Stimulated activated CD8-positive, alpha-beta memory T cell treated with anti-CD3 and anti-CD28 coated beads, Interleukin-12 subunit alpha, Interleukin-12 subunit beta, amount 100 ng/mL, for 24 hours (primary cell): Measurements from ENCODE around the gene PRCP.
"Not testable (repeated sequence)": the region's sequence is repeated elsewhere in the genome, so short reads cannot be mapped to it uniquely, and the experiment has no call there.

Experiments
- DNase-seq: peaks from one replicate; pipeline ENCODE4 v3.0.0-alpha.2; 2020; ENCODE audit errors: extremely low read depth

Gene PRCP

DNA sequence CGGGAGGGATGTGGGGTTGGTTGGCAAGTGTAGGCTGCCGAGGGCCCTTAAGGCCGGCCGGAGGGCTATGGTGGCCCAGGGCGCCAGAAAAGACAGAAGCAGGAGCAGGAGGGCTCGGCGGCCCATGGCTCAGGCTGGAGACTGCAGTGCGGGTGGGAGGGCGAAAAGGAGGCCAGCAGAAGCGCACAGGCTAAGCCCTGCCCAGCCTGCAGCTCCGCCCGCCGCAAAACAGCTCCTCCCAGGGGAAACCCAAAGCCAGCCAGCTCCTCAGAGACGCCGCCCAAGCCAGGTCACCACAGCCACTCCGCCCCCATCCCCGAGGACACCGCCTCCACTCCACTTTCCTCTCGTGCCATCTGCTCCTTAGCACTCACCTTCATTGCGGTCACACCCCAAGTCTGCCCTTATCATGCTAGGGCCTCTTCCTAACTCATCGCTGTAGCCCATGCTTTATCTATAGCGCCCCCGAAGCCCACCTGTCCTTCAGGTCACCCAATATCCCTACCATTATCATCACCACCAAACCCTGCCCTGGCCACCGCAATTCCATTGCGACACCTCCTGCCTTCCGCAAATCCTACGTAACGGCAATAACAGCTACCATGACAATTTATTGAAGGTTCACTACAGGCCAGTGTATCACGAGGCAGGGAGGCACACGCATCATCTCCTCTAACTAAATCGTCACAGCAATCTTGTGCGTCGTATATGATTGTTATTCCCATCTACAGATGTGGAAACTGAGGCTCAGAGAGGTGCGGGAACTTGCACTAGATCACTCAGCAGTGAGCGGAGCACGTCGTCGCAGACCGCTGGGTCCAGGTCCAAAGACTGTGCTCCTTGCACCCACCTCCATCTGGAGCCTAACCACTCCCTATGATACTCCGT, at the start of gene PRCP:
TSS of gene PRCP (minus strand) at position 154 of the 888 bp plus-strand sequence. CDS start at position 126, 28 bp downstream.
- DNase-seq = peak; percentile 83

GRCh38 chr11:82949352-82949751, 49.1 kb upstream of the PRCP start:
- DNase-seq = no peak

DNA sequence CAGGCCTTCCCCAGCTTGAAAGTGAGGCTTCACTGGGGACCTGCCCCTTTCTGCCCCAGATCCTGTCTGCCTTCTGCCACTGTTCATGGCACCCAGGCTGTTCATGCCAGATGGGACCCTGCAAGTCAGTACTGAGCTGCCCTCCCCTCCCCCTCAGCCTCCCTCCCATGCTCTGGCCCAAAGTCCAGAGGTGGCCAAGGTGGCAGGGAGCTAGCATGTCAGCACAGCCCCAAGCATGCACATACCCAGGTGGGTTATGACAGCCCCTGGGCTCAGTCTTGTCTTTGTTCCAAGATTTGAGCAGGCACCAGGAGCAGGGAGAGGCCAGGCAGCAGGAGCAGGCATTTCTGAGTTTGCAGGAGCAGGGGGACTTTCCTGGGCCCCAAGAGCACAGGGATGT, 45.5 kb upstream of the PRCP start:
- DNase-seq = no peak

DNA sequence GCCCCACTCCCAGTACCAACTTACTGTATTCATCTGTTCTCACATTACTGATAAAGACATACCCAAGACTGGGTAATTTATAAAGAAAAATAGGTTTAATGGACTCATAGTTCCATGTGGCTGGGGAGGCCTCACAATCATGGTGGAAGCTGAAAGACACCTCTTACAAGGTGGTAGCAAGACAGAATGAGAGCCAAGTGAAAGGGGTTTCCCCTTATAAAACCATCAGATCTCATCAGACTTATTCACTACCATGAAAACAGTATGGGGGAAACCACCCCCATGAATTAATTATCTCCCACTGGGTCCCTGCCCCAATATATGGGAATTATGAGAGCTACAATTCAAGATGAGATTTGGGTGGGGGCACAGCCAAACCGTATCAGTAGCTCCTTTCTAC, 44.8 kb upstream of the PRCP start:
- DNase-seq = not testable (repeated sequence)

DNA sequence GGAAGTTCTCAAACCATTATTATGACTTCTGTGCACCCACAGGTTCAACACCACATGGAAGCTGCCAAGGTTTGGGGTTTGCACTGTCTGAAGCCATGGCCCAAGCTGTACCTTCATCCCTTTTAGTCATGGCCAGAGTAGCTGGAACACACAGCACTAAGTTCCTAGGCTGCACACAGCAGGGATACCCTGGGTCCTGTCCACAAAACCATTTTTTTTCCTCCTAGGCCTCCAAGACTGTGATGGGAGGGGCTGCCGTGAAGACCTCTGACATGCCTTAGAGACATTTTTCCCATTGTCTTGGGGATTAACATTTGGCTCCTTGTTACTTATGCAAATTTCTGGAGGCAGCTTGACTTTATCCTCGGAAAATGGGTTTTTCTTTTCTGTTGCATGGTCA, 44.0 kb upstream of the PRCP start:
- DNase-seq = no peak

GRCh38 chr11:82943430-82943829, 43.2 kb upstream of the PRCP start:
- not testable (repeated sequence) for DNase-seq

GRCh38 chr11:82942376-82942775, 42.1 kb upstream of the PRCP start:
- DNase-seq = no peak

DNA sequence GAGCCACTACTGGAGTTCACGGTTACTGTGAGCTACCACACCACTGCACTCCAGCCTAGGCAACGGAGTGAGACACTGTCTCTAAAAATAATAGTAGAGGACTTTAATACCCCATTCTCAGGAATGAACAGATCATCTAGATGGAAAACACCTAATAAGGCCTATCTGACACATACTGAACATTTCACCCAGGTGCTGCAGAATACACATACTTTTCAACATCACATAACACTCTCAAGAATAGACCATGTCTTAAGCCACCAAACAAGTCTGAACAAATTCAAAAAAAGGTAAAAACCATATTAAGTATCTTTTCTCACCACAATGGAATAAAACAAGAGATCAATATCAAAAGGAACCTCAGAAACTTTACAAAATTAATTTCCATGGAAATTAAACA, 39.2 kb upstream of the PRCP start:
- no peak for DNase-seq

GRCh38 chr11:82937554-82937953, 37.3 kb upstream of the PRCP start:
- no peak for DNase-seq

DNA sequence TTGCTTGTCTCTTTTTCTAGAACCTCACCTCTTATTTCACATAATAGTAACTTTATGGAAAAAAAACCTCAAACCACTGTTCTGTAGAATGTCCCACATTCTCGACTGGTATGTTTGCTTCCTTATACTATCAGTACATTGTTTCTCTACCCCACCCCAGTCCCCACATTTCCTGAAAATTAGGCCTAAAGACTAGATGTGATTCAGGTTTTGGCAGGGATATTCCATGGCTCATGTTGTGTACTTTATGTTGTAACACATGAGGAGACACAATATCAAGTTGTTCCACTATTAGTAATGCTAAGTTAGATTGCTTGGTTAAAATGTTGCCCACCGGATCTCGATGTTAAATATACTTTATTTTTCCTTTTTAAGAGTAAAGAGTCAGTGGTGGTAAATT, 36.0 kb upstream of the PRCP start:
- DNase-seq = no peak

DNA sequence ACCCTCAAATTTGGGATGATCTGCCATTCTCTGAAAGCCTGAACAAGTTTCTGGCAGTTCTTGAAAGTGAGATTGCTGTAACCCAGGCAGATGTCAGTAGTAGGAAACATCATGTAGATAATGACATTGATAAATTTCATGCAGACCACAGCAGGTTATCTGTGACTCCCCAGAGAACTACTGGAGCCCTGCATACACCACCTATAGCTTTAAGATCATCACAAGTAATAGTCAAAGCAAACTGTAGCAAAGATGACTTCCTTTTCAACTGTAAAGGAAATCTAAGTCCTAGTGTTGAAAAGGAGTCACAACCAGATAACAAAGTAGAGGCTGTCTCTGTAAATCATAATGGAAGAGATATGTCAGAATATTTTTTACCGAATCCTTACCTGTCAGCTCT, 32.3 kb upstream of the PRCP start:
- no peak for DNase-seq

DNA sequence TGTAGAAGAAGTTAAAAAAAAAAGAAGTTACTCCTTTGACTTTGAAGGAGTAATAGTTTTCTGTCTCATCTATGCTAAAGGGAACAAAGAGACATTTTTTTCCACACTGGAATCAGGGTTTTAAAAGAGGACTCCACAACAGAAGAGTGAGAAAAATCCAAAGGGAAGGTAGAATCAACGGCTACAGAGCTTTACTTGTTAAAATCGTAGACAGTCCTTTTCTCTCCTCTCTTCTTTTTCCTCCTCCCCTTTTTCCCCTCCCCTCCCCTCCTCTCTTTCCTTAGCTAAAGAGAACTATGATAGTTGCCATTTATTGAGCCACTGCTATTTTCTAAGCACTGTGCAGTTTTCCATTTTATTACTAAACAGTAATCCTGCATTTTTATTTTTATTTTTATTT, 30.5 kb upstream of the PRCP start:
- DNase-seq = no peak

- no peak for DNase-seq
Measured at GRCh38 chr11:82930229-82930628, 30.0 kb upstream of the PRCP start.

GRCh38 chr11:82929121-82929520, 28.9 kb upstream of the PRCP start:
- no peak for DNase-seq

DNA sequence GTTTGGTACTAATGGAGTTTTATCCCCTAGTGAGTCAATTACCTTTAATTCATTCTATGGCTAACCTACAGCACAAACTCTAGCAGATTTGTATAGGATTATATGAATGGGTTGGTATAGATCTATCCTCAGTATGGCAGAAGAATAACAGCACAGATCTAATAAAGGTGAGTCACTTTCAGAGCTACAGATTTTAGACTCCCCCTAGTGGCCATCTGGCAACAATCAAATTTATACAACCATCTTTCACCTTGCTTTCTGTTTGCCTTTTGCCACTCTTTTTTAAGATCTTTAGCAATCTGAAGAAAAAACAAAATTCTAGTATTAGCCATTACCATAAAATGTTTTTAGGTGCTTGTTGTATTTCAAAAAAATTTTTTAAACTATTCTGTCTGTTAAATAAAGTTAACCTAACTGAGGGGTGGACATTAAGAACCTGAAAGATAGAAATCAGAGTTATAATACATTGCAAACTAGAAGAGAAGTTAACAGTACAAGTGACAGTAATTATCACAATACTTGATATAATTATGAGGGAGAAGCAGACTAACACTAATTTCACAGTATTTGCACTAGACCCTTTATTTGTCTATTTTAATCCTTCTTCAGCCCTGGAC, 27.1 kb upstream of the PRCP start:
- no peak for DNase-seq

GRCh38 chr11:82924522-82925224, 24.4 kb upstream of the PRCP start:
- DNase-seq = no peak

DNA sequence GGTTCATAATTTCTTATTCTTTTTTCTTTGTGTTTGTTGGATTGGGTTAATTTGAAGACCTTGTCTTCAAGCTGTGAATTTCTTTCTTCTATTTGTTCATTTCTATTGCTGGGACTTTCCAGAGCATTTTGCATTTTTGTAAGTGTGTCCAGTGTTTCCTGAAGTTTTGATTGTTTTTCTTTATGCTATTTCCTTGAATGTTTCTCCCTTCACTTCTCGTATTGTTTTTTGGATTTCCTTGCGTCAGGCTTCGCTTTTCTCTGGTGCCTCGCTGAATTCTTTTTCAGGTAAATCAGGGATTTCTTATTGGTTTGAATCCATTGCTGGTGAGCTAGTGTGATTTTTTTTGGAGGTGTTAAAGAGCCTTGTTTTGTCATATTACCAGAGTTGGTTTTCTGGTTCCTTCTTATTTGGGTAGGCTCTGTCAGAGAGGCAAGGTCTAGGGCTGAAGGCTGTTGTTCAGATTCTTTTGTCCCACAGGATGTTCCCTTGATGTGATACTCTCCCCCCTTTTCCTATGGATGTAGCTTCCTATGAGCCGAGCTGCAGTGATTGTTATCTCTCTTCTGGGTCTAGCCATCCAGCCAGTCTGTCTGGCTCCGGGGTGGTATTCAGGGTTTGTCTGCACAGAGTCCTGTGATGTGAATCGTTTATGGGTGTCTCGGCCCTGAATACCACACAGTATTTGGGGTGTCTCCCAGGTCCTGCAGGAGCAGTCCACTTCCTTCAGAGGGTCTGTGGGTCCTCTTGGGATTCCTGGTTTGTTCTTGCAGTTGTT, 22.4 kb upstream of the PRCP start:
- not testable (repeated sequence) for DNase-seq

GRCh38 chr11:82920227-82920626, 20.0 kb upstream of the PRCP start:
- not testable (repeated sequence) for DNase-seq

DNA sequence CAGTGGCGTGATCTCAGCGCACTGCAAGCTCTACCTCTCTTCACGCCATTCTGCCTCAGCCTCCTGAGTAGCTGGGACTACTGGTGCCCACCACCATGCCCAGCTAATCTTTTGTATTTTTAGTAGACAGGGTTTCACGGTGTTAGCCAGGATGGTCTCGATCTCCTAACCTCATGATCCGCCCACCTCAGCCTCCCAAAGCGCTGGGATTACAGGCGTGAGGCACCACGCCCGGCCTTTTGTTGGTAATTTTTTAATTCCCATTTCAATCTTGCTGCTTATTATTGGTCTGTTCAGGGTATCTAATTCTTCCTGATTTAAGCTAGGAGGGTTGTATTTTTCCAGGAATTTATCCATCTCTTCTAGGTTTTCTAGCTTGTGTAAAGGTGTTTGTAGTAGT, 19.6 kb upstream of the PRCP start:
- DNase-seq = not testable (repeated sequence)

- no peak for DNase-seq
Measured at GRCh38 chr11:82909015-82909640, 8.9 kb upstream of the PRCP start.

GRCh38 chr11:82908311-82908710, 8.1 kb upstream of the PRCP start:
- no peak for DNase-seq
